ENCODE measurements around the gene NRCAM. TPM values are rescaled to one million over a fixed set of nuclear protein-coding genes. Genes with fewer than 3 reads are reported as not detected.
A peak's percentile ranks its signal among the peaks of the same experiment; 100 is the strongest.

Gene NRCAM
- total RNA-seq, 2 donors from 2014 or later = 17.9 to 28.2 TPM

DNA sequence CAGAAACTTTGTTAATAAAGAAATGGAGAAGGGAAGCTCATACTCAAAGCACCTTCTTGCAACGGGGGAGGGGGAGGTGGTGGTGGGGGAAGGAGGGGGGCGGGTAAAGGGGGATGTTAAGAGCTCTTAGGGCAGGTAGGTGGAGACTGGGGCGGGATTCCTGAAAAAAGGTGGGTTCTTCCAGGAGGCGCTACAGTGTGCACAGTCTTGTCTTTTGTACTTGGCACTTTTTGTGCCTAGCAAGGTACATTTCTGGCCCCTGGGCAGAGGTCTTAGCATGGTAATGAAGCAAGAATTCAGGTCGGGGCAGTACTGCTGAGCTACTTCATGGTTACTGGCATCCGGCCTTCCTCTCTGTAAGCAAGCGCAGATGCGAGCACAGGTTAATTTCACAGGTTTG is 310.8 kb downstream of the NRCAM start:
- Histone ChIP-seq H3K36me3 (ENCODE audit: control insufficient read depth, insufficient read depth, low read length) (no peaks in the 10 kb centered on the region), H3K27me3 (ENCODE audit: control insufficient read depth, insufficient read depth, low read length, poor library complexity, severe bottlenecking) (no peaks in the 10 kb centered on the region), H3K9me3 (ENCODE audit: control insufficient read depth, low read length) (no peaks in the 10 kb centered on the region), H3K4me3 (ENCODE audit: low read length) (no peak overlapping the region), H3K27ac (ENCODE audit: low read depth, low read length) (no peak overlapping the region), H3K9ac (ENCODE audit: extremely low read depth, low read length, poor library complexity, severe bottlenecking) (no peak overlapping the region), H3K4me1 (ENCODE audit: control insufficient read depth, insufficient read depth, low read length) (no peaks in the 10 kb centered on the region)
- no peaks in the 10 kb centered on the region for H3K4me1 Mint-ChIP-seq
- peak; percentile 55 for DNase-seq
- no peaks in the 10 kb centered on the region for H3K36me3 Mint-ChIP-seq (ENCODE audit: low read depth)
- 82 to 87% methylated on average over 3 to 7 of the region's 8 CpGs for WGBS, 2 experiments (ENCODE audit: insufficient coverage in 1 of 2, insufficient read length in 1 of 2)
- TF ChIP-seq, protein P1, sequence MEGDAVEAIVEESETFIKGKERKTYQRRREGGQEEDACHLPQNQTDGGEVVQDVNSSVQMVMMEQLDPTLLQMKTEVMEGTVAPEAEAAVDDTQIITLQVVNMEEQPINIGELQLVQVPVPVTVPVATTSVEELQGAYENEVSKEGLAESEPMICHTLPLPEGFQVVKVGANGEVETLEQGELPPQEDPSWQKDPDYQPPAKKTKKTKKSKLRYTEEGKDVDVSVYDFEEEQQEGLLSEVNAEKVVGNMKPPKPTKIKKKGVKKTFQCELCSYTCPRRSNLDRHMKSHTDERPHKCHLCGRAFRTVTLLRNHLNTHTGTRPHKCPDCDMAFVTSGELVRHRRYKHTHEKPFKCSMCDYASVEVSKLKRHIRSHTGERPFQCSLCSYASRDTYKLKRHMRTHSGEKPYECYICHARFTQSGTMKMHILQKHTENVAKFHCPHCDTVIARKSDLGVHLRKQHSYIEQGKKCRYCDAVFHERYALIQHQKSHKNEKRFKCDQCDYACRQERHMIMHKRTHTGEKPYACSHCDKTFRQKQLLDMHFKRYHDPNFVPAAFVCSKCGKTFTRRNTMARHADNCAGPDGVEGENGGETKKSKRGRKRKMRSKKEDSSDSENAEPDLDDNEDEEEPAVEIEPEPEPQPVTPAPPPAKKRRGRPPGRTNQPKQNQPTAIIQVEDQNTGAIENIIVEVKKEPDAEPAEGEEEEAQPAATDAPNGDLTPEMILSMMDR (conservative IDR thresholded peaks at IDR 0.05) = no peak
- H3K27me3 Mint-ChIP-seq (ENCODE audit: insufficient read depth) = no peaks in the 10 kb centered on the region
- H3K27ac Mint-ChIP-seq = no peak overlapping the region
- no peak overlapping the region for H3K4me3 Mint-ChIP-seq
- no peaks in the 10 kb centered on the region for H3K9me3 Mint-ChIP-seq

DNA sequence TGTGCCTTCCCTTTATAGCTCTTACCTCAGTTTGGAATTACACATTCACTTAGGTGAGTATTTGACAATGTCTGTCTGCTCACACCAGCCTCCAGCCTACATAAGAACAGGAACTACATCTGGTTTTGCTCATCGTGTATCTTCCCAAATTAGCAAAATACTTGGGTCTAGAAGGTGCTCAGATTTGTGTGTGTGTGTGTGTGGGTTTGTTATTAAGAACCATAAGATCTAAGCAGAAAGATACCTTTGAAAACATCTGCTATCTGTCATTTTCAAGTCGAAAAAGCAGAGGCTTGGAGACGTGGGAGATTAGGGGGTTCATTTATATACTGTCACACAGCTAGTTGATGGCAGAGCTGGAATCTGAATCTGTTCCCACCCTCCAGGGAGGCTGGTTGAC is 311.3 kb downstream of the NRCAM start:
- no peaks in the 10 kb centered on the region for H3K9me3 Mint-ChIP-seq
- H3K36me3 Mint-ChIP-seq (ENCODE audit: low read depth) = no peaks in the 10 kb centered on the region
- H3K27ac Mint-ChIP-seq = no peak overlapping the region
- H3K9ac ChIP-seq (ENCODE audit: extremely low read depth, low read length, poor library complexity, severe bottlenecking) = no peak overlapping the region
- no peaks in the 10 kb centered on the region for H3K4me1 ChIP-seq (ENCODE audit: control insufficient read depth, insufficient read depth, low read length)
- TF ChIP-seq, protein P1 (conservative IDR thresholded peaks at IDR 0.05) = no peak
- no peaks in the 10 kb centered on the region for H3K9me3 ChIP-seq (ENCODE audit: control insufficient read depth, low read length)
- DNase-seq = no peak
- no peaks in the 10 kb centered on the region for H3K4me1 Mint-ChIP-seq
- H3K36me3 ChIP-seq (ENCODE audit: control insufficient read depth, insufficient read depth, low read length) = no peaks in the 10 kb centered on the region
- H3K27ac ChIP-seq (ENCODE audit: low read depth, low read length) = no peak overlapping the region
- no peak overlapping the region for H3K4me3 Mint-ChIP-seq
- WGBS, 2 experiments (ENCODE audit: insufficient coverage in 1 of 2, insufficient read length in 1 of 2) = 79 to 92% methylated on average over 2 to 3 of the region's 3 CpGs
- no peak overlapping the region for H3K4me3 ChIP-seq (ENCODE audit: low read length)
- H3K27me3 Mint-ChIP-seq (ENCODE audit: insufficient read depth) = no peaks in the 10 kb centered on the region
- no peaks in the 10 kb centered on the region for H3K27me3 ChIP-seq (ENCODE audit: control insufficient read depth, insufficient read depth, low read length, poor library complexity, severe bottlenecking)

DNA sequence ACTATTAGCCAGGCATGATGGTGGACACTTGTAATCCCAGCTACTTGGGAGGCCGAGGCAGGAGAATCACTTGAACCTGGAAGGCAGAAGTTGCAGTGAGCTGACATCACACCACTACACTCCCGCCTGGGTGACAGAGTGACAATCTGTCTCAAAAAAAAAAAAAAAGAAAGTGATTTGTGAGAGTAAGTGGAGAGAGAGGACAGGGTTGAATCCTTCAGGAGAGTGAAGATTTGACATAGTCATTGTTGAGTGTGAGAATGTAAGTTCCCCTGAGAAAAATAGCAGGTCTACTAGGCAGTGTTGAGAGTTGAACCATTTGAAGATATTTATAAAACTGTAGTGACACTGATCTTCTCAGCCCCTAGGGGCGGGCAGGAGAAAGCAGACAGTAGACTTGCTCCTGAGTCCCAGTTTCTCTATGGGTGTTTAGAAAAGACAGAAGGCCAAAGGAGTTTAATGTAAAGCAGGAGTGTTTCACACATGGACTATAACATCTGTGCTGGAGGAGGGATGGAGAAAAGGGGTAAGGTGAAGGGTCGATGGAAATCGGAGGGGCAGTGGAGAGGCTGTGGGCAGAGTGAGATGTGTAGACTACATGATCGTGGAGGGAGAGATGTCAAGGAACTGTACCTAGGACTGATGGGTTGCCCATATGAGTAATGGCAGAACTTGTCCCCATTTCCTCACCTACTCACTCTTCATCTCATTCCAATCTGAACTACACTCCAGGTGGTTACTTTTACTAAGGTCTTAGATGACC is 312.4 kb downstream of the NRCAM start:
- TF ChIP-seq, protein P1 (conservative IDR thresholded peaks at IDR 0.05) = peak; percentile 53
- Histone ChIP-seq H3K27me3 (ENCODE audit: control insufficient read depth, insufficient read depth, low read length, poor library complexity, severe bottlenecking) (no peaks in the 10 kb centered on the region), H3K4me1 (ENCODE audit: control insufficient read depth, insufficient read depth, low read length) (no peaks in the 10 kb centered on the region), H3K27ac (ENCODE audit: low read depth, low read length) (no peak overlapping the region), H3K4me3 (ENCODE audit: low read length) (no peak overlapping the region), H3K9me3 (ENCODE audit: control insufficient read depth, low read length) (no peaks in the 10 kb centered on the region), H3K9ac (ENCODE audit: extremely low read depth, low read length, poor library complexity, severe bottlenecking) (no peak overlapping the region), H3K36me3 (ENCODE audit: control insufficient read depth, insufficient read depth, low read length) (no peaks in the 10 kb centered on the region)
- no peak overlapping the region for H3K27ac Mint-ChIP-seq
- no peak overlapping the region for H3K4me3 Mint-ChIP-seq
- H3K4me1 Mint-ChIP-seq = no peaks in the 10 kb centered on the region
- H3K36me3 Mint-ChIP-seq (ENCODE audit: low read depth) = no peaks in the 10 kb centered on the region
- 91 to 96% methylated on average over 2 to 6 of the region's 6 CpGs for WGBS, 2 experiments (ENCODE audit: insufficient coverage in 1 of 2, insufficient read length in 1 of 2)
- DNase-seq = no peak
- peaks cover 2% of the 10 kb centered on the region for H3K27me3 Mint-ChIP-seq (ENCODE audit: insufficient read depth)
- no peaks in the 10 kb centered on the region for H3K9me3 Mint-ChIP-seq
